ENCODE data around the gene WDR64. TPM values are rescaled to one million over a fixed set of nuclear protein-coding genes. Genes with fewer than 3 reads are reported as not detected.

The WDR64 gene
- total and polyA plus RNA-seq, 4 donors: 0.02 to 0.70 (median 0.17) TPM

DNA sequence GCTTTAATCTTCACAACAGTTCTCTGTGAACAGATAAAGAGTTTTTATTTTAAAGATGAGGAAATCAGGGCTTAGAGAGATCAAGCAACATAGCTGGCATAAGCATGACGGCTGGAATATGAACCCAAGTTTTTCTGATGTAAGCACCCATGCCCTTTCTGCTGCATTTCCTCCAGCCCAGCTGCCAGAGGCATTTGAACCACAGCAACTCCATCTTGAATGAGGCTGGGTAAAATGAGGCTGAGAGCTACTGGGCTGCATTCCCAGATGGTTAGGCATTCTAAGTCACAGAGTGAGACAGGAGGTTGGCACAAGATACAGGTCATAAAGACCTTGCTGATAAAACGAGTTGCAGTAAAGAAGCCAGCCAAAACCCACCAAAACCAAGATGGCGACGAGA lies 90.0 kb downstream of the WDR64 start (continued):
- TF ChIP-seq REST (IDR thresholded peaks at IDR 0.05): no peak
- TF ChIP-seq NR2F2 (IDR thresholded peaks at IDR 0.05): no peak

GRCh38 chr1:241744591-241744990 lies 92.5 kb downstream of the WDR64 start:
- WGBS: 92% methylated on average over 2 of the region's 2 CpGs
- no peak for TF ChIP-seq JUND (IDR thresholded peaks at IDR 0.05)
- no peaks in the 10 kb centered on the region for H3K4me1 ChIP-seq (ENCODE audit: control insufficient read depth in 4 of 4, insufficient read depth in 4 of 4, low read length in 3 of 4)

DNA sequence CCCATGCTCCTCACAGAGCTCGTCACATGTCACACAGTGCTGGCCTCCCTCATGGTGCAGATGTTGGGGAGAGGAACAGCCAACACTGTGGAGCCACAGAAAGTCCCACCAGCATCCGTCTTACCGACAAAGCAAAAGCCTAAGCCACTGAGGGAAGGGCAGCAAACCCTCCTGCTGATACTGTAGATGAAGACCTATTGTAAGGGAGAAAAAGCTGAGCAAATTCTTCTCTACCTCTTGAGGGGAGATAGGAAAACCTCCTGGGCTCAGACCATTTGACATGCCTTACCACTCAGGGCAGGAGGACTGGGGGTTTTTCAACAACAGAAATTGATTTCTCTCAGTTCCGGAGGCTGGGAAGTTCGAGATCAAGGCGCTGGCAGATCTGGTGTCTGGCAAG lies 95.9 kb downstream of the WDR64 start:
- H3K36me3 ChIP-seq (ENCODE audit: control insufficient read depth in 4 of 4, insufficient read depth in 3 of 4, low read depth in 1 of 4, low read length in 3 of 4): no peaks in the 10 kb centered on the region
- H3K27ac ChIP-seq (ENCODE audit: low read depth in 1 of 2, low read length in 2 of 2): no peak overlapping the region
- WGBS: 92% methylated on average over 6 of the region's 6 CpGs
- no peaks in the 10 kb centered on the region for H3K9me3 ChIP-seq (ENCODE audit: control insufficient read depth in 4 of 4, low read length in 3 of 4)
- no peaks in the 10 kb centered on the region for H3K27me3 ChIP-seq (ENCODE audit: control insufficient read depth in 4 of 4, insufficient read depth in 4 of 4, low read length in 3 of 4)
- TF ChIP-seq, protein P1, sequence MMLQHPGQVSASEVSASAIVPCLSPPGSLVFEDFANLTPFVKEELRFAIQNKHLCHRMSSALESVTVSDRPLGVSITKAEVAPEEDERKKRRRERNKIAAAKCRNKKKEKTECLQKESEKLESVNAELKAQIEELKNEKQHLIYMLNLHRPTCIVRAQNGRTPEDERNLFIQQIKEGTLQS (IDR thresholded peaks at IDR 0.05): no peak
- no peak for TF ChIP-seq MAX (IDR thresholded peaks at IDR 0.05)
- no peak for TF ChIP-seq SP1 (IDR thresholded peaks at IDR 0.05)
- TF ChIP-seq REST (IDR thresholded peaks at IDR 0.05): no peak
- no peak for TF ChIP-seq TAF1 (conservative IDR thresholded peaks at IDR 0.05)
- no peak for TF ChIP-seq HNF4G (IDR thresholded peaks at IDR 0.05)
- TF ChIP-seq HNF4A (conservative IDR thresholded peaks at IDR 0.05): no peak
- no peak for TF ChIP-seq GABPA (IDR thresholded peaks at IDR 0.05 in 1 of 2, conservative IDR thresholded peaks at IDR 0.05 in 1 of 2)
- no peak for TF ChIP-seq YY1 (IDR thresholded peaks at IDR 0.05)
- TF ChIP-seq FOXA2 (IDR thresholded peaks at IDR 0.05): no peak
- no peak for TF ChIP-seq JUND (IDR thresholded peaks at IDR 0.05)
- no peak for TF ChIP-seq NR2F2 (IDR thresholded peaks at IDR 0.05)
- no peak for TF ChIP-seq FOXA1 (IDR thresholded peaks at IDR 0.05)
- H3K9ac ChIP-seq (ENCODE audit: low read depth in 1 of 2, low read length in 2 of 2): no peak overlapping the region
- no peak for DNase-seq (ENCODE audit: low spot score)
- no peaks in the 10 kb centered on the region for H3K4me1 ChIP-seq (ENCODE audit: control insufficient read depth in 4 of 4, insufficient read depth in 4 of 4, low read length in 3 of 4)
- H3K4me3 ChIP-seq (ENCODE audit: low read depth in 1 of 3, low read length in 3 of 3): no peak overlapping the region

More at GRCh38 chr1:241744591-241744990, 92.5 kb downstream of the WDR64 start:
- H3K9me3 ChIP-seq (ENCODE audit: control insufficient read depth in 4 of 4, low read length in 3 of 4): no peaks in the 10 kb centered on the region
- no peak overlapping the region for H3K4me3 ChIP-seq (ENCODE audit: low read depth in 1 of 3, low read length in 3 of 3)
- H3K27me3 ChIP-seq (ENCODE audit: control insufficient read depth in 4 of 4, insufficient read depth in 4 of 4, low read length in 3 of 4): no peaks in the 10 kb centered on the region
- H3K9ac ChIP-seq (ENCODE audit: low read depth in 1 of 2, low read length in 2 of 2): no peak overlapping the region
- no peak overlapping the region for H3K27ac ChIP-seq (ENCODE audit: low read depth in 1 of 2, low read length in 2 of 2)
- no peaks in the 10 kb centered on the region for H3K36me3 ChIP-seq (ENCODE audit: control insufficient read depth in 4 of 4, insufficient read depth in 3 of 4, low read depth in 1 of 4, low read length in 3 of 4)
- no peak for DNase-seq (ENCODE audit: low spot score)

Measured in liver (tissue), 9 donors.